Measurements from ENCODE around the gene ELP1. TPM values are rescaled to one million over a fixed set of nuclear protein-coding genes. Genes with fewer than 3 reads are reported as not detected.

ELP1 gene
- total RNA-seq, 4 donors from 2014 or later: 31.3 to 37.8 (median 34.4) TPM

DNA sequence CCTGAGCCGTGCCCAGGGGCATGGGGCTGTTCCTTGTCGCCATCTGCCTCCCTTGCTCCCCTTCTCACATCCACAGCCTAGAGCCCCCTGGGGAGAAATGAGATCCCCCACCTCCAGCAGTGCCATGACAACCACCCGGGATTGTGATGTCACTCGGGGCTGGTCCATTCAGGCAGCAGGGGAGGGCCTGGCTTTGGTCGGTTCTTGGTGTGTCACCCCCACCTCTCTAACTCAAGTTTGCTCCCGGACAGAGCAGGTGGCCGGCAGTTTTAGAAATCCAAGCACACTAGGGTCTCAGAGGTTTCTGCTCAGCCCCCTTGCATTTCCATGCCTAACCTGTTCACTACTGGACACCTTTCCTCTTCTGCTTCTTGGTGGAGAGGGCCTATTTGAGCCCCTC, 78.0 kb downstream of the ELP1 start, which contains the start of gene ACTL7B:
Gene ACTL7B, minus strand, starts transcription at position 99 of the 400 bp plus-strand sequence. Its CDS starts 56 bp downstream, at position 43.
- Histone ChIP-seq H3K27ac (no peak within 1 kb of the TSS), H3K36me3 (no peaks in the 10 kb centered on the region), H3K4me1 (peaks cover 4% of the 10 kb centered on the region in 2 donors), H3K4me3 (replicated peaks in 1 of 3) (no peak within 1 kb of the TSS), H3K27me3 (no peaks in the 10 kb centered on the region), H3K9me3 (no peaks in the 10 kb centered on the region)
- WGBS, 2 donors: 81 to 97% methylated on average over 5 to 7 of the region's 7 CpGs
- intact Hi-C loops (cut with DNase I): no loop called here
- TF ChIP-seq, protein P1, sequence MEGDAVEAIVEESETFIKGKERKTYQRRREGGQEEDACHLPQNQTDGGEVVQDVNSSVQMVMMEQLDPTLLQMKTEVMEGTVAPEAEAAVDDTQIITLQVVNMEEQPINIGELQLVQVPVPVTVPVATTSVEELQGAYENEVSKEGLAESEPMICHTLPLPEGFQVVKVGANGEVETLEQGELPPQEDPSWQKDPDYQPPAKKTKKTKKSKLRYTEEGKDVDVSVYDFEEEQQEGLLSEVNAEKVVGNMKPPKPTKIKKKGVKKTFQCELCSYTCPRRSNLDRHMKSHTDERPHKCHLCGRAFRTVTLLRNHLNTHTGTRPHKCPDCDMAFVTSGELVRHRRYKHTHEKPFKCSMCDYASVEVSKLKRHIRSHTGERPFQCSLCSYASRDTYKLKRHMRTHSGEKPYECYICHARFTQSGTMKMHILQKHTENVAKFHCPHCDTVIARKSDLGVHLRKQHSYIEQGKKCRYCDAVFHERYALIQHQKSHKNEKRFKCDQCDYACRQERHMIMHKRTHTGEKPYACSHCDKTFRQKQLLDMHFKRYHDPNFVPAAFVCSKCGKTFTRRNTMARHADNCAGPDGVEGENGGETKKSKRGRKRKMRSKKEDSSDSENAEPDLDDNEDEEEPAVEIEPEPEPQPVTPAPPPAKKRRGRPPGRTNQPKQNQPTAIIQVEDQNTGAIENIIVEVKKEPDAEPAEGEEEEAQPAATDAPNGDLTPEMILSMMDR (IDR thresholded peaks at IDR 0.05): no peak
- TF ChIP-seq POLR2A (IDR thresholded peaks at IDR 0.05): no peak
- DNase-seq: no peak

DNA sequence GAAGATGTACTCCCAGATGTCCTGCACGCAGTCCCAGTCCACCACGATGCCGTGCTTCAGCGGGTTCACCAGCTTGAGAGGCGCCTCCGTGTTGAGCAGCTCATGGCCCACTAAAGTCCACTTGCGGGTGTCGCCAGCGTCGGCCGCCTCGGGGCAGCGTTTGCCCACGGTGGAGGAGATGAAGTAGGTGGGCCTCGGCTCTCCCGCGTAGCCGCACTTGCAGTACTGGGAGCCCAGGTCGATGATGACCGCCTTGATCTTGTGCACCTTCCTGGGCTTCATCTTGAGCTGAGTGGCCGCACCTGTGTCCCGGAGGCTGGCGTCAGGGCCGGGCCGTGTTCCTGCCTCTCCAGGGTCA, 78.4 kb downstream of the ELP1 start:
- intact Hi-C loops (cut with DNase I): no loop called here
- DNase-seq: no peak
- H3K36me3 ChIP-seq: no peaks in the 10 kb centered on the region
- peaks cover 4 to 5% of the 10 kb centered on the region in 2 donors for H3K4me1 ChIP-seq
- no peak overlapping the region for H3K4me3 ChIP-seq (replicated peaks in 1 of 3)
- no peak overlapping the region for H3K27ac ChIP-seq
- H3K9me3 ChIP-seq: no peaks in the 10 kb centered on the region
- TF ChIP-seq POLR2A (IDR thresholded peaks at IDR 0.05): no peak
- TF ChIP-seq, protein P1 (IDR thresholded peaks at IDR 0.05): no peak
- 87 to 96% methylated on average over 19 to 25 of the region's 25 CpGs for WGBS, 2 donors
- H3K27me3 ChIP-seq: no peaks in the 10 kb centered on the region

DNA sequence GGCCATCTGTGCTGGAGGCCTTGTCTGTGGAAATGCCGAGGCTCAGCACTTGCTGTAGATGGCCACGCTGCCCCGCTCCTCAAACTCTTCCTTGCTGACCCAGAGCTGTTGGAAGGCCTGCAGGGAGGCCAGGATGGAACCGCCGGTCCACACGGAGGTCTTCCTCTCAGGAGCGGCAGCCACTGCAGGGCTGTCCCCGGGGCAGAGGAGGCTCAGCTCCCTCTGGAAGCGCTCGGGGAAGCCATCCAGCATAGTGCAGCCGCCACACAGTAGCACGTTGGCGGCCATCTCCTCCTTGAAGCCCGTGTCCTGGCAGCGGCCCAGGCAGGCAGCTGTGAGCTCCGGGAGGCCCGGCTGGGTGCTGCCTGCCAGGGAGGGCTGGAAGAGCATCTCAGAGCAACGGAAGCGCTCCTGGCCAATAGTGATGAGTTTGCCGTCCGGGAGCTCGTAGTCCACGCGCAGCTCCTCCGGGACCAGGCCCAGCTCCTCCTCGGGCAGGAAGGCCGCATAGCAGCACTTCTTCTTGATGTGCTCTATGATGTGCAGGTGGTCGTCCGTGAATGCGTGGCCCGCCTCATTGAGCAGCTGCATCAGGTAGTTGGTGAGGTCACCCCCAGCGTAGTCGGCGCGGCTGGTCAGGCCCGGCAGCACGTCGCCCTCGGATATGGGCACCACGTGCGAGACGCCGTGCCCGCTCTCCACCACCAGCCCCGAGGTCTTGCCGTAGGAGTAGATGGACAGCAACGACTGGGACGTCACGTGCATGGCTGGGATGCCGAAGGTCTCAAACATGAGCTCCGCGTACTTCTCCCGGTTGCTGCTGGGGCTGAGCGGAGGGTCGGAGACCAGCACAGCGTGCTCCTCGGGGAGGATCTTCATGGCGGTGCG, 79.0 kb downstream of the ELP1 start:
- no peak for DNase-seq

DNA sequence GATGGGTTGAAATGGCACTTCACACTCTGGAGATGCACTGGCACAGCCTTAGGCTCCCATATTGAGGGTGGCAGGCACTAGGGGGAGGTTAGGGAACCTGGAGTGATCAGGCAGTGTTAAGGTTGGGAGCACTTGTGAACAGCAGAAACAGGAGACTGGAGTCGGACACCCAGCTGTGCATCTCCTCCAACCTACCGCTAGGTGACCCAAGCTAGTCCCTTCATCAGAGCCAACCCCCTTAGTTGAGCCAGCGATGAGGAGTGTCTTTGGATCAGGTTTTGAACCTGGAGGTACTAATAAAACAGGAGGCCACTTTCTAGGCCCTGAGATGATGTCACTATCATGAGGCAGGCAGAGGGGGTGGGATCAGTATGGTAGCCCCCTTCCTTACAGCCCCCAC, 79.8 kb downstream of the ELP1 start:
- TF ChIP-seq, protein P1 (IDR thresholded peaks at IDR 0.05): no peak
- no peak for TF ChIP-seq POLR2A (IDR thresholded peaks at IDR 0.05)
- H3K4me3 ChIP-seq (replicated peaks in 1 of 3): no peak overlapping the region
- H3K36me3 ChIP-seq: no peaks in the 10 kb centered on the region
- no peak overlapping the region for H3K27ac ChIP-seq
- no peak for DNase-seq
- H3K9me3 ChIP-seq: no peaks in the 10 kb centered on the region
- no peaks in the 10 kb centered on the region for H3K27me3 ChIP-seq
- intact Hi-C loops (cut with DNase I): no loop called here
- peaks cover 4 to 5% of the 10 kb centered on the region in 2 donors for H3K4me1 ChIP-seq
- 85 to 90% methylated on average over 3 of the region's 3 CpGs for WGBS, 2 donors

More for the DNA sequence above, 79.0 kb downstream of the ELP1 start:
- intact Hi-C loops (cut with DNase I): no loop called here
- 95 to 96% methylated on average over 33 to 47 of the region's 59 CpGs for WGBS, 2 donors
- H3K27ac ChIP-seq: no peak overlapping the region
- no peak for TF ChIP-seq POLR2A (IDR thresholded peaks at IDR 0.05)
- TF ChIP-seq, protein P1 (IDR thresholded peaks at IDR 0.05): no peak
- no peaks in the 10 kb centered on the region for H3K27me3 ChIP-seq
- H3K9me3 ChIP-seq: no peaks in the 10 kb centered on the region
- H3K4me1 ChIP-seq: peaks cover 4 to 5% of the 10 kb centered on the region in 2 donors
- no peak overlapping the region for H3K4me3 ChIP-seq (replicated peaks in 1 of 3)
- H3K36me3 ChIP-seq: no peaks in the 10 kb centered on the region

DNA sequence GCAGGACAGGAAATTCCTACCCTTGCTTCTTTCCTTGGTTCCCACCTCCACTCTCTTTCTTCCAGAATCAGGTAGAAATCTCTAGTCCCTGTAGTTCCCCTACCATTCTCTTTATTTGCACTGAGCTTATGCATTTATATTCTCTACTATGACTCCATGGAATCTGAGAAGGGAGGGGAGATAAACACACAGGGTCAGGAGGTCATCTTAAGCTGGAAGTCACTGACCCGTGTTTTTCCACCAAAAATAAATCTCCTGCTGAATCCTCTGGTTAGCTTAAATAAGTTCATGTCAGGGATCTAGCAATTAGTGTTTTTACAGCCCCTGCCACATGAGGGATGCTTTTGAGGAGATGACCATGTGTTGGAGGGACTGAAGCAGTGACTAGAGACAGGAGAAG, 81.8 kb downstream of the ELP1 start:
- WGBS, 2 donors: 34 to 50% methylated on average over 1 of the region's 1 CpG
- DNase-seq: no peak
- no peak overlapping the region for H3K27ac ChIP-seq
- H3K27me3 ChIP-seq: no peaks in the 10 kb centered on the region
- no peak overlapping the region for H3K4me3 ChIP-seq (replicated peaks in 1 of 3)
- peaks cover 4 to 5% of the 10 kb centered on the region in 2 donors for H3K4me1 ChIP-seq
- TF ChIP-seq, protein P1 (IDR thresholded peaks at IDR 0.05): no peak
- TF ChIP-seq POLR2A (IDR thresholded peaks at IDR 0.05): no peak
- intact Hi-C loops (cut with DNase I): no loop called here
- no peaks in the 10 kb centered on the region for H3K9me3 ChIP-seq
- no peaks in the 10 kb centered on the region for H3K36me3 ChIP-seq
